GM18868 (cell line): Measurements from ENCODE around the gene TBC1D2B.

Experiments used
- ATAC-seq: cut with Tn5 transposase; IDR thresholded peaks from one replicate; pipeline ENCODE4 v1.9.1; 2021; ENCODE audit warnings: mild to moderate bottlenecking, moderate library complexity; ENCODE audit not compliant: unreplicated experiment

The TBC1D2B gene

DNA sequence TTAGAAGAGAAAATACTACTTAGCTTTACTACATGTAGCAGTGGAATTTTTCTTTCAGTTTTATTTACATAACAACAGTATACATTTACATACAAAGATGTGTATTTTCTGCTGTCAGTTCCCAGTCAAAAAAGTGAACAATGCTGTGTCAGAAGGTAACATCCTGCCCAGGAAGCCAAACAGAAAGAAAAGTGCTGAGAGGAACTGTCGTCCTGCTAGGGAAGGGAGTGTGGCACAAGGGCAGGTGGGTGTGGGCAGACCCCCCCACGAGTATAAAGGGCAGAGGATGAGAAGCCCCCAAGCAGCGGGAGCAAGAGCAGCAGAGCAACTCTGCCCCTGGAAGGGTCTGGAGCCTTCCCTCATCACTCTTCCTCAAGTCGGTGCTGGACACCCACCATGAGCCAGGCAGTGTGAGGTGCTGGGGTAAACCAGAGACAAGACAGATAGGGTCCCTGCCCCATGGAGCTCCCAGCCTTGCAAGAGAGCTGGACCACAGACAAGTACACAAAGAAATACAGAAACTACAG, 39.7 kb downstream of the TBC1D2B start:
- ATAC-seq, result no peak

- no peak for ATAC-seq
Observed at GRCh38 chr15:78037328-78037727, 40.2 kb downstream of the TBC1D2B start.

DNA sequence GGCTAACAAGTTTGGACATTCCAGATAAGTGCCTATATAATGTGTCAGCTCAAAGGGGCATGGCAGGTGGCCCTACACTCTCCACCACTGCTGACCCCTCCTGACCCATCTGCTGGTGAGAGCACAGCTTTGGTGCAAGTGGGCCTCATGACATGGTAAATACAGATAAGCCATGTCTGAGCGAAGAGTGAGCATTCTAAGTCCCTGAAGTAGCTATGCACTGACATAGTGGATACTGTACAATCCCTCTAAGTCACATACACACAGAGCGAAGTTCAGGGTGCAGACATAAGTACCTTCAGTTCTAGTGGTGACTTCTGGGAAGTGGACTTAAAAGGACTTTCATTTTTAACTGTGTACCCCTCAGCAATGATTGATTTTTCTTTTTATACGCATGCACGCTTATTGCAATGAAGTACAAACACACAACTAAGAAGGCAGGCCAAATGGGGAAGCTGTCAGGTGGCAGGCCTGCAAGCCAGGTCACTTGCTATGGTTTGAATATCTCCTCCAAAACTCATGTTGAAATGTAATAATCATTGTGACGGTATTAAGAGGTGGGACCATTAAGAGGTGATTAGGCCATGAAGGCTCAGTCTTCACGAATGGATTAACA, 41.5 kb downstream of the TBC1D2B start:
- ATAC-seq, result no peak

DNA sequence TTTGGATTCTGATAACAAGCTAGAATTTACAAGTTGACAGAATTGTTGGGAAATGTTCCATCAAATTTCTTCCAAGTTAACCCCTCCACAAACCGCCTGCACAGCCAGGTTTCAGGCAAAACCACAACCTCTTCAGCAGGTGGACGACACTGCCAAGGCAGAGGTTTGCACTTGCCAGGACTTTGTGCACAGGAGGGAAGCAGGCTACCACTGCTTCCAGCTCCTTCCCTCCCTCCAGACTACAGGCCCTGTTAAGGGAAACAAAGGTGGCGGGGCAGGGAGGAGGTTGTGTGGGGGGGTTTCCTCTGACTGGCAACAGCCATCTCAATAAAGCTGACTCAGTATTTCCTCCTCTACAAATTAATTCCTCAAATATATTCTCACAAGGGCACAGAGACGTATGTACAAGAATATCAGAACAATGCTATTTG, 42.2 kb downstream of the TBC1D2B start:
- no peak for ATAC-seq

DNA sequence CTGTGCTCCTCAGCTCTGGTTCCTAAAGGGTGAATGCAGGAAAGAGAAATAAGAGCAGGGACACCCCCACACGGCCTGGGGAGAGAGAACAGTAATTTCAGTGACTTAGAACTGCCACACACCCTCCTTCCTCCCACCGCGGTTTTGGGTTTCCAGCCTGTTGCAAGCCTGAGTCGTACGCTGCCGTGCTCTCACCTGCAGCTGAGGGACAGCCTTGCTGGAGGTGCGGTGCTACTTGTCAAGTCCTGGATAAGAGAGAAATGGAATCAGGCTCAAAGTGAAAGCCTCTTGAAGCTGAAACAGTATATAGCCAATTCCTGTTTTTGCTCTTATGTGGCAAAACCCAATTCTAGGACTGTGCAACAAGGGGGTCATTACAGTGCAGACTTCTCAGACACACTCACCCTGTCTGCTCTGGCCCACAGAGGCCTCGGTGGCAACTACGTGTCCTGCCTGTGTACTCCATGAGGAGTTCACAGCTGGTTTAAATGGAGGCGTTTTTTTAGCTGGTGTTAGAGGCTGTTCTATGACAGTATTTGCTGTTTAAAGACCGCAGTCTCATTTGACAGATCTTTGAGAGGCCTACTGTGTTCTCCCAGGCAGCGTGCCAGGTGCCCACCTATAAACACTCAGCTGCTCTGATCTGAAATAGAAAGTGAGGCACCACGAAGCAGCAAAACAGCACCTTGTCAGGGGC, 42.9 kb downstream of the TBC1D2B start:
- peak; percentile 87 for ATAC-seq

- ATAC-seq, result no peak
Observed at GRCh38 chr15:78033864-78034263, 43.6 kb downstream of the TBC1D2B start.

- ATAC-seq, result no peak
Observed at GRCh38 chr15:78032671-78033070, 44.8 kb downstream of the TBC1D2B start.

- no peak for ATAC-seq
Observed at GRCh38 chr15:78024883-78025282, 52.6 kb downstream of the TBC1D2B start.

DNA sequence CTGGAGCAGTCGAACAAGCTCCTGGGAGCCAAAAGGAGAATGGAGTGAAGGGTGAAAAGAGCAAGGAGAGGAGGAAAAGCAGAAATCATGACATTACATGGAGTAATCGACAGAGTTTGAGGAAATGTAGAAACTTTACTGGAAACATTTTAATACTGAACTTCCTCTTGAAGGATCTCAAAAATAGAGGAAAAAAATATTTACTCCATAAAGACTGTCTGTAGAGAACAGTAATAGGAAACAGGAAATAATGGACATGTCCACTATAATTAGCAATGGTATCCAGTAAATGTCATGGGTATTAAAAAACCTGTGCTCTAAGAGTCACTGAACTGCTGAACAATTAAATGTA, 53.0 kb downstream of the TBC1D2B start:
- ATAC-seq, result no peak

DNA sequence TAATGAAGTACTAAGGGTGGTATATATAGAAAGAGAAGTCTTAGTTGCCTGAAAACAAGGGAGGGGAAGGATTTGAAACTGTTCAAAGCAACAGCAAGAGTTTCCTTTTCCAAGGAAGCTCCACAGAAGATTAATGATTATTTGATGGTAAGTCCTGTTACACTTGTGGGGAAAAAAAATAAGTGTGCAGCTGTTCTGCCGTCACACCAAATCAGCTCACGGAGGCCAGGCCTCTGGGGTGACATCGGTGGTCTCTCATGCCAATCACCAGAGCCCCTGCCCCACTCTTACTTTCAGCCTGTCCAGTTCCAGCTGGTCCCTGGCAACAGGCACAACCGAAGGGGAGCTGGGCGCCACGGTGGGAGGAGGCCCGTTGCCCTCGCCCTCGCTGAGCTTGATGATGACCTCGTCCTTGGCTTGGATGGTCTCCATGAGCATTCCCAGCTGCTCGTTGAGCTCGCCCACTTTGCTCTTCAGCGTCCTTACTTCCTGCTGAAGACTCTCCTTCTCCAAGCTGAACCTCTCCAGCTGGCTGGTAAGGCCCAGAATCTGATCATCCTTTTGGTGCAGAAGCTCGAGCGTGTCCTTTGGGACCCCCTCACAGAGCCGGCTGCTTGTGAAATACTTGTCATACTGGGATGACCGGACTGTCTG, 53.5 kb downstream of the TBC1D2B start:
- no peak for ATAC-seq

- ATAC-seq, result no peak
Observed at GRCh38 chr15:78023081-78023665, 54.3 kb downstream of the TBC1D2B start.

GRCh38 chr15:78021761-78022160, 55.8 kb downstream of the TBC1D2B start:
- no peak for ATAC-seq

DNA sequence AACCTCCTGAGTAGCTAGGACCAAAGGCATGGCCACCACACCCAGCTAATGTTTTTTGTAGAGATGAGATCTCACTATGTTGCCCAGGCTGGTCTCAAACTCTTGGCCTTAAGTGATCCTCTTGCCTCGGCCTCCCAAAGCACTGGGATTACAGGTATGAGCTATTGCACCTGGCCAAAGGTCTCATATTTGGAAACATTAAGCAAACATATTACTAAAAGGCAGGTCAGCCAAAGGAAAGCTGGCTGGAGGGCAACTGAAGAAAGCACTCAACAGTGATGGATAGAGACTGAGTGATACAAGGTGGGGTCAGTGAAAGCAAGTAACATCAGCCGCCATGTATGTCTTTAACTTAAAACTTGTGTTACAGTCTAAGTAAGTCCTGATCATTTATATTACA, 57.5 kb downstream of the TBC1D2B start:
- ATAC-seq, result no peak

GRCh38 chr15:78018946-78019644, 58.4 kb downstream of the TBC1D2B start:
- ATAC-seq, result no peak

DNA sequence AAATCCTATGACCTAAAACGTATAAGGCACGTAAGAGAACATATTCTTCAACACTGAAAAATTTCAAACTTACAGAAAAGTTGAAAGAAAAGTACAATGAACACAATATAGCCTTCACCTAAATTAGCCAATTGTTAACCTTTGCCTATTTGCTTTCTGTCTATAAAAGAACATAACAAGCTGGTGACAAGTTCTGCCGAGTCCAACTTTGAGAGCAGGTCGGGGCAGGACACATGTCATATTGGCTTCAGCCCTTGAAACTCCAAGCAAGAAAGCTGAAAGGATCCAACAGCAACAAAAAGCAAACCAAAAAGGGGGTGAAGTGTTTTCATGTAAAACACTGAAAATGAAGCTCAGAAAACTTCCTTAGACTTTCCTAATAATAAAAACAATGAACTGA, 59.1 kb downstream of the TBC1D2B start:
- ATAC-seq, result no peak

GRCh38 chr15:78016860-78017259, 60.7 kb downstream of the TBC1D2B start:
- no peak for ATAC-seq

DNA sequence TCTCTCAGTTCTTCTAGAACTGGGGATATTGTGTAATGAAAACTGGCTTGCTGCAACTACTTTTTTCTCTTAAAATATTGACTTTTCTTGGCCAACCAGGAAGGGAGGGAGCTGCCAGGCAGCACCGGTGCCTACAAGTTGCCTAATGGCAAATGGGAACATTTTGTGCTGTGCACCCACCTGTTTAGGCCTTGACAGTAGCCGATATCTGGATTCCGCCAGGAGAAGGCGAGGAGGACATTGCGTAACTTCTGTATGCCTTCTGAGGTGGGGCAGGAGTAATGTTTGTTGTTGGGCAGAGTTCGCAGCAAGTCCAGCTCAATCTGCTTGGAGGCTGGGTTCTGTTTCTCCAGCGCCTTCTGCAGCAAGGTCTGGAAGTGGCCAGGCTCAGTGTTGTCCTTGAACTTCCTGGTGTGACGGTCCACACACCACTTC, 64.9 kb downstream of the TBC1D2B start:
- no peak for ATAC-seq

- no peak for ATAC-seq
Observed at GRCh38 chr15:78010067-78010466, 67.4 kb downstream of the TBC1D2B start.

DNA sequence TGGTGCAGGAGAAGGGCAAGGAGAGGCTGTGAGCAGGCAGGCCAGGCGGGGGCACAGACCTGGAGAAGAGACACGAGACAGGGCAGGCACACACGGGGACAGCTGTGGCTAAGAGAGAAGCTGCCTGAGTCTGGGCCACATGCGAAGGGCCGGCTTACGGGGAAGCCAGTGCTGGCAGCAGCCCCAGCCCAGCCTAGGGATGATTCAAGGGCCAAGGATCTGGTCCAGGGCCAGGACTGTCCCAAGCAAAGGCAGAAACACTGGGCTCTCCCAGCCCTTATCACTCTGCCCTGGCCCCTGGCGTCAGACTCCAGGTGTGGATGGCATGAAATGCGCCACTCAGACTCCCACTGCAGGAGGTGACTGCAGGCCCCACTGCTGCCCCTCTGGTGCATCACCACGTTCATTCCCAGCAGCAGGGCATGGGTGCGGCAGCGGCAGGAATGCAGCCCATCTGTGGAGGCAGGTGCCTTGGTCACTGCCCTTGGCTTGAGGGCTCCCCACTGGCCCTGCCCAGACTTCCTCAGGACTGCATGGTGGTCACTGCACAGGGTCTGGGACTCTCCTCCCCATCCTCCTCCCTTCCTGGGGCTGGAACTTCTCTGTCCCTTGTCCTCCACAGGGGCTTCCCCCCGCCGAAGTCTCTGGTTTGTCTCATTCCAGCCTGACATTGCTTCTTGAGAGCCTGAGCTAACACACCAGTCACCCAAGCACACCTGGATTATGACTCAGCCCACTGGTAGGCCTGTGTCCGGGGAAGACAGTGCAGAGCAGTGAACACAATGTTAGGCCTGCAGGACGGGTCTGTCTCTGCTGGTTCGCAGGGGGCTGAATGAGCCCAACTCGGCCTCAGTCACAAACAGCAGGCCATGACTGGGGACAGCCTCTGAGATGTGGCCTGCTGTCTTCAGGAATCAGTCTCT, 69.3 kb downstream of the TBC1D2B start:
- ATAC-seq, result no peak
